Activated CD4-positive, alpha-beta T cell treated with anti-CD3 and anti-CD28 coated beads, Interleukin-2, amount 10 ng/mL, durations not matched to agents 7 days and 5 days (primary cell): ENCODE data around the gene ASF1B. TPM values are rescaled to one million over a fixed set of nuclear protein-coding genes. Genes with fewer than 3 reads are reported as not detected.

Source experiments
- CTCF ChIA-PET: fragments of 350-600 bp; sonication (Branson Sonifier 250); formaldehyde crosslinking; loops from one replicate; lab custom pipeline; 2021; ENCODE audit warnings: antibody characterized with exemption; lab: Charles Lee
- POLR2A ChIA-PET: fragments of 350-600 bp; sonication (Branson Sonifier 250); formaldehyde crosslinking; loops from one replicate; lab custom pipeline; 2021; ENCODE audit warnings: antibody characterized with exemption; lab: Charles Lee
- DNase-seq: peaks from one replicate; pipeline ENCODE4 v3.0.0-alpha.2; 2020
- H3K27ac Mint-ChIP-seq: one replicate; pipeline ENCODE4 v1.8.0; 2021; ENCODE audit warnings: mild to moderate bottlenecking, moderate library complexity, mixed read lengths
- H3K27me3 Mint-ChIP-seq: one replicate; pipeline ENCODE4 v1.8.0; 2021; ENCODE audit warnings: mixed read lengths
- H3K36me3 Mint-ChIP-seq: one replicate; pipeline ENCODE4 v1.8.0; 2021; ENCODE audit warnings: low read depth, mixed read lengths
- H3K4me1 Mint-ChIP-seq: one replicate; pipeline ENCODE4 v1.8.0; 2021; ENCODE audit warnings: mixed read lengths
- H3K4me3 Mint-ChIP-seq: one replicate; pipeline ENCODE4 v1.8.0; 2021; ENCODE audit warnings: mild to moderate bottlenecking, moderate library complexity, mixed read lengths
- H3K9me3 Mint-ChIP-seq: one replicate; pipeline ENCODE4 v1.8.0; 2021; ENCODE audit warnings: mixed read lengths
- total RNA-seq, 2 experiments: library from RNA; stranded (reverse); gene quantifications; one replicate each; pipeline ENCODE4 v1.2.3, GENCODE V29; 2021

Gene ASF1B
- total RNA-seq, 2 experiments from 2014 or later, result 119 to 131 TPM

- DNase-seq, result no peak
- peaks cover 14% of the 10 kb centered on the region for H3K4me1 Mint-ChIP-seq
- H3K27me3 Mint-ChIP-seq, result no peaks in the 10 kb centered on the region
- H3K4me3 Mint-ChIP-seq, result no peak overlapping the region
- H3K27ac Mint-ChIP-seq, result no peak overlapping the region
- CTCF ChIA-PET, result interaction anchor here (0.6 to 1.3 kb wide), 2 partner anchors 11 to 34 kb away, joined by 3 read pairs; no protein-coding TSS in a partner anchor
- peaks cover 9% of the 10 kb centered on the region for H3K9me3 Mint-ChIP-seq
- peaks cover 29% of the 10 kb centered on the region for H3K36me3 Mint-ChIP-seq
- POLR2A ChIA-PET, result no interaction called here
Measured at GRCh38 chr19:14096272-14096992, 40.0 kb downstream of the ASF1B start.

GRCh38 chr19:14094854-14095253 is 41.5 kb downstream of the ASF1B start:
- H3K27me3 Mint-ChIP-seq, result no peaks in the 10 kb centered on the region
- H3K9me3 Mint-ChIP-seq, result peaks cover 9% of the 10 kb centered on the region
- no peak for DNase-seq
- POLR2A ChIA-PET, result no interaction called here
- no peak overlapping the region for H3K4me3 Mint-ChIP-seq
- H3K27ac Mint-ChIP-seq, result no peak overlapping the region
- peaks cover 14% of the 10 kb centered on the region for H3K4me1 Mint-ChIP-seq
- CTCF ChIA-PET, result interaction anchor here (0.8 to 2.3 kb wide), 4 partner anchors 18 to 113 kb away, joined by 3 to 11 read pairs (median 5); partner anchors contain the start of genes ASF1B and MISP3
- H3K36me3 Mint-ChIP-seq, result peaks cover 25% of the 10 kb centered on the region

GRCh38 chr19:14093117-14093823 is 43.1 kb downstream of the ASF1B start:
- Mint-ChIP-seq H3K9me3 (peaks cover 9% of the 10 kb centered on the region), H3K36me3 (peaks cover 34% of the 10 kb centered on the region), H3K27me3 (no peaks in the 10 kb centered on the region), H3K27ac (peak overlapping the region; percentile 61), H3K4me1 (peaks cover 24% of the 10 kb centered on the region), H3K4me3 (peak overlapping the region; percentile 45)
- ChIA-PET POLR2A (interaction anchor here (0.5 kb wide), 1 partner anchor 123 kb away, joined by 4 read pairs; no protein-coding TSS in a partner anchor), CTCF (interaction anchor here (1.8 to 2.3 kb wide), 2 partner anchors 20 to 43 kb away, joined by 6 to 11 read pairs; partner anchors contain the start of gene ASF1B)
- no peak for DNase-seq

GRCh38 chr19:14091813-14092462 is 44.5 kb downstream of the ASF1B start:
- Mint-ChIP-seq H3K9me3 (peaks cover 9% of the 10 kb centered on the region), H3K27ac (peak overlapping the region; percentile 98), H3K36me3 (peaks cover 34% of the 10 kb centered on the region), H3K4me3 (peak overlapping the region; percentile 95), H3K4me1 (peaks cover 30% of the 10 kb centered on the region), H3K27me3 (no peaks in the 10 kb centered on the region)
- ChIA-PET CTCF (interaction anchor here (0.8 to 1.7 kb wide), 4 partner anchors 20 to 211 kb away, joined by 3 to 4 read pairs (median 3); partner anchors contain the start of gene ASF1B), POLR2A (interaction anchor here (0.5 kb wide), 1 partner anchor 1360 kb away, joined by 5 read pairs; no protein-coding TSS in a partner anchor)
- peak; percentile 65 for DNase-seq

- Mint-ChIP-seq H3K9me3 (peaks cover 9% of the 10 kb centered on the region), H3K4me3 (peak overlapping the region; percentile 95), H3K36me3 (peaks cover 30% of the 10 kb centered on the region), H3K27ac (peak overlapping the region; percentile 98), H3K4me1 (peaks cover 30% of the 10 kb centered on the region), H3K27me3 (no peaks in the 10 kb centered on the region)
- ChIA-PET POLR2A (interaction anchor here (0.5 kb wide), 1 partner anchor 1359 kb away, joined by 5 read pairs; no protein-coding TSS in a partner anchor), CTCF (interaction anchor here (0.8 to 1.7 kb wide), 4 partner anchors 21 to 211 kb away, joined by 3 to 4 read pairs (median 3); partner anchors contain the start of gene ASF1B)
- DNase-seq, result peak; percentile 51
Measured at GRCh38 chr19:14091081-14091812, 45.1 kb downstream of the ASF1B start.

- H3K27me3 Mint-ChIP-seq, result no peaks in the 10 kb centered on the region
- peak within 1 kb of the TSS; percentile 95 for H3K4me3 Mint-ChIP-seq
- DNase-seq, result peak; percentile 88
- peak within 1 kb of the TSS; percentile 98 for H3K27ac Mint-ChIP-seq
- H3K4me1 Mint-ChIP-seq, result peaks cover 30% of the 10 kb centered on the region
- H3K9me3 Mint-ChIP-seq, result peaks cover 9% of the 10 kb centered on the region
- CTCF ChIA-PET, result interaction anchor here (1.0 to 1.7 kb wide), 3 partner anchors 25 to 228 kb away, joined by 3 to 4 read pairs (median 3); partner anchors contain the start of gene ASF1B
- peaks cover 30% of the 10 kb centered on the region for H3K36me3 Mint-ChIP-seq
- POLR2A ChIA-PET, result interaction anchor here (1.0 kb wide), 1 partner anchor 46 kb away, joined by 3 read pairs; no protein-coding TSS in a partner anchor
Measured at GRCh38 chr19:14090509-14091080, 45.8 kb downstream of the ASF1B start, which contains the start of gene SAMD1. Gene SAMD1, minus strand, starts transcription at chr19:14090751.

GRCh38 chr19:14089662-14090508 is 46.5 kb downstream of the ASF1B start:
- Mint-ChIP-seq H3K36me3 (peaks cover 30% of the 10 kb centered on the region), H3K27me3 (no peaks in the 10 kb centered on the region), H3K27ac (peak overlapping the region; percentile 76), H3K4me1 (peaks cover 30% of the 10 kb centered on the region), H3K9me3 (peaks cover 9% of the 10 kb centered on the region), H3K4me3 (peak overlapping the region; percentile 80)
- POLR2A ChIA-PET, result interaction anchor here (1.0 kb wide), 1 partner anchor 47 kb away, joined by 3 read pairs; no protein-coding TSS in a partner anchor
- DNase-seq, result peak; percentile 41
- CTCF ChIA-PET, result interaction anchor here (1.0 kb wide), 1 partner anchor 228 kb away, joined by 3 read pairs; no protein-coding TSS in a partner anchor

- H3K4me3 Mint-ChIP-seq, result peak overlapping the region; percentile 80
- peaks cover 27% of the 10 kb centered on the region for H3K4me1 Mint-ChIP-seq
- ChIA-PET CTCF (no interaction called here), POLR2A (no interaction called here)
- peak overlapping the region; percentile 76 for H3K27ac Mint-ChIP-seq
- DNase-seq, result no peak
- H3K36me3 Mint-ChIP-seq, result peaks cover 30% of the 10 kb centered on the region
- no peaks in the 10 kb centered on the region for H3K27me3 Mint-ChIP-seq
- H3K9me3 Mint-ChIP-seq, result peaks cover 9% of the 10 kb centered on the region
Measured at GRCh38 chr19:14089412-14089661, 47.1 kb downstream of the ASF1B start.

- POLR2A ChIA-PET, result no interaction called here
Measured at GRCh38 chr19:14088634-14089411, 47.6 kb downstream of the ASF1B start.

GRCh38 chr19:14086098-14086497 is 50.3 kb downstream of the ASF1B start:
- DNase-seq, result no peak
- ChIA-PET CTCF (no interaction called here), POLR2A (no interaction called here)
- Mint-ChIP-seq H3K9me3 (no peaks in the 10 kb centered on the region), H3K4me1 (peaks cover 25% of the 10 kb centered on the region), H3K27me3 (no peaks in the 10 kb centered on the region), H3K4me3 (no peak overlapping the region), H3K27ac (no peak overlapping the region), H3K36me3 (peaks cover 15% of the 10 kb centered on the region)

More at GRCh38 chr19:14088634-14089411, 47.6 kb downstream of the ASF1B start:
- H3K4me3 Mint-ChIP-seq, result peak overlapping the region; percentile 80
- peaks cover 27% of the 10 kb centered on the region for H3K4me1 Mint-ChIP-seq
- H3K9me3 Mint-ChIP-seq, result peaks cover 9% of the 10 kb centered on the region
- H3K36me3 Mint-ChIP-seq, result peaks cover 30% of the 10 kb centered on the region
- CTCF ChIA-PET, result no interaction called here
- no peak for DNase-seq
- peak overlapping the region; percentile 76 for H3K27ac Mint-ChIP-seq
- no peaks in the 10 kb centered on the region for H3K27me3 Mint-ChIP-seq
